Ramos (cell line): ENCODE data around the gene SCARF2.
"Not testable (repeated sequence)": the region's sequence is repeated elsewhere in the genome, so short reads cannot be mapped to it uniquely, and the experiment has no call there.

Source experiments
- in situ Hi-C: fragments of 300-500 bp; cut with MboI; formaldehyde crosslinking; loops from one replicate; pipeline ENCODE4 v1.14.3; 2022; ENCODE audit warnings: low sequenced_read_pairs; ENCODE audit not compliant: unreplicated experiment

The SCARF2 gene

GRCh38 chr22:20378110-20378509 is 59.5 kb downstream of the SCARF2 start:
- in situ Hi-C loops = no loop called here

DNA sequence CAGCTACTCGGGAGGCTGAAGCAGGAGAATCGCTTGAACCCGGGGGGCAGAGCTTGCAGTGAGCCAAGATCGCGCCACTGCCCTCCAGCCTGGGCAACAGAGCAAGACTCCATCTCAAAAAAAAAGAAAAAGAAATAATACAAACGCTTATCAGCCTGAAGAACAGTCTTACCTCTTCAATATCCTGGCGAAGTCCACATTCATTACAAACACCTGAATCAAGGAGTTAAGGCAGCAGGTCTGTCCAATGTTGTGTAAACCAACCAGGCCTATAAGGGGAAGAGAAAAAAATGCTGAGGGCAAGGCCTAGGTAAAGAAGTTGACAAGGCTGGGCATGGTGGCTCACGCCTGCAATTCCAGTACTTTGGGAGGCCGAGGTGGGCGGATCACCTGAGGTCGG is 60.6 kb downstream of the SCARF2 start:
- in situ Hi-C loops = not testable (repeated sequence)

DNA sequence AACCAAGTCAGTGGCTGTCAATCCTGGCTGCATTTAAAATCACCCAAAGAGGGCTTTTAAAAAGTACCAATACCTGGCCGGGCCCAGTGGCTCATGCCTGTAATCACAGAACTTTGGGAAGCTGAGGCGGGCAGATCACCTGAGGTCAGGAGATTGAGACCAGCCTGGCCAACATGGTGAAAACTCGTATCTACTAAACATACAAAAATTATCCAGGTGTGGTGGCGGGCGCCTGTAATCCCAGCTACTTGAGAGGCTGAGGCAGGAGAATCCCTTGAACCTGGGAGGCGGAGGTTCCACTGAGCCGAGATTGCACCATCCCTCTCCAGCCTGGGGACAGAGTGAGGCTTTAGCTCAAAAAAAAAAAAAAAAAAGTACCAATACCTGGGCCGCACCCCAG is 61.3 kb downstream of the SCARF2 start:
- in situ Hi-C loops = not testable (repeated sequence)
